WTC11 (cell line): Measurements from ENCODE around the gene RCAN3. TPM values are rescaled to one million over a fixed set of nuclear protein-coding genes. Genes with fewer than 3 reads are reported as not detected.

ENCODE experiments used
- ATAC-seq: fragments of 200-7000 bp; cut with Tn5 transposase; 2 replicates; pipeline ENCODE4 v1.10.0; 2021; ENCODE audit warnings: mild to moderate bottlenecking, moderate library complexity
- CTCF ChIA-PET: fragments of 300-600 bp; sonication (Branson Sonifier 250); formaldehyde crosslinking; loops from one replicate; lab custom pipeline; 2021; ENCODE audit warnings: antibody characterized with exemption; lab: Charles Lee
- POLR2A ChIA-PET: fragments of 350-600 bp; sonication (Branson Sonifier 250); formaldehyde crosslinking; loops from one replicate; lab custom pipeline; 2021; ENCODE audit warnings: antibody characterized with exemption; lab: Charles Lee
- DNase-seq: peaks from one replicate; pipeline ENCODE4 v3.0.0; 2021; ENCODE audit warnings: low spot score
- H3K27ac Mint-ChIP-seq: 2 replicates; pipeline ENCODE4 v1.8.0; 2021; ENCODE audit warnings: mixed read lengths
- H3K27me3 Mint-ChIP-seq: 2 replicates; pipeline ENCODE4 v1.8.0; 2021; ENCODE audit warnings: low read depth, mild to moderate bottlenecking, moderate library complexity, mixed read lengths
- H3K36me3 Mint-ChIP-seq: 2 replicates; pipeline ENCODE4 v1.8.0; 2021; ENCODE audit warnings: mixed read lengths
- H3K4me1 Mint-ChIP-seq: 2 replicates; pipeline ENCODE4 v1.8.0; 2022; ENCODE audit warnings: mixed read lengths
- H3K4me3 Mint-ChIP-seq: 2 replicates; pipeline ENCODE4 v1.8.0; 2021; ENCODE audit warnings: mild to moderate bottlenecking, moderate library complexity, mixed read lengths
- H3K9me3 Mint-ChIP-seq: 2 replicates; pipeline ENCODE4 v1.8.0; 2021; ENCODE audit warnings: mixed read lengths
- CREM ChIP-seq: sonication (generic); formaldehyde crosslinking; IDR thresholded peaks from 2 replicates; pipeline ENCODE4 v1.8.1; 2022; ENCODE audit warnings: mild to moderate bottlenecking, missing genetic modification reagents, moderate library complexity
- ETV6 ChIP-seq: sonication (generic); formaldehyde crosslinking; IDR thresholded peaks from 2 replicates; pipeline ENCODE4 v1.8.1; 2022; ENCODE audit warnings: mild to moderate bottlenecking, missing genetic modification reagents
- FOXJ3 ChIP-seq: sonication (generic); formaldehyde crosslinking; IDR thresholded peaks from 2 replicates; pipeline ENCODE4 v1.9.0; 2021; ENCODE audit warnings: missing genetic modification reagents, mild to moderate bottlenecking, borderline replicate concordance
- FOXK1 ChIP-seq: sonication (generic); formaldehyde crosslinking; IDR thresholded peaks from 2 replicates; pipeline ENCODE4 v1.8.0; 2022; ENCODE audit warnings: mild to moderate bottlenecking, moderate library complexity, missing genetic modification reagents
- GABPB1 ChIP-seq: sonication (generic); formaldehyde crosslinking; IDR thresholded peaks from 2 replicates; pipeline ENCODE4 v1.8.1; 2023; ENCODE audit warnings: mild to moderate bottlenecking, missing genetic modification reagents
- HMGA2 ChIP-seq: fragments of 250-450 bp; sonication (Bioruptor Pico); IDR thresholded peaks from 2 replicates; pipeline ENCODE4 v1.4.0; 2021; ENCODE audit warnings: mild to moderate bottlenecking, moderate library complexity
- JAZF1 ChIP-seq: fragments of 250-450 bp; sonication (Bioruptor Pico); IDR thresholded peaks from 2 replicates; pipeline ENCODE4 v1.9.0; 2021; ENCODE audit warnings: moderate library complexity, mild to moderate bottlenecking, inconsistent platforms
- OVOL2 ChIP-seq: fragments of 250-450 bp; sonication (Bioruptor Pico); IDR thresholded peaks from 2 replicates; pipeline ENCODE4 v1.9.0; 2021; ENCODE audit warnings: mild to moderate bottlenecking, borderline replicate concordance
- RELA ChIP-seq: sonication (generic); formaldehyde crosslinking; IDR thresholded peaks from 2 replicates; pipeline ENCODE4 v1.8.1; 2022; ENCODE audit warnings: missing genetic modification reagents, mild to moderate bottlenecking, borderline replicate concordance
- SMAD3 ChIP-seq: sonication (generic); formaldehyde crosslinking; IDR thresholded peaks from 2 replicates; pipeline ENCODE4 v1.8.0; 2022; ENCODE audit warnings: missing genetic modification reagents, mild to moderate bottlenecking, borderline replicate concordance
- SOX15 ChIP-seq: fragments of 250-450 bp; sonication (Bioruptor Pico); IDR thresholded peaks from 2 replicates; pipeline ENCODE4 v1.9.0; 2021; ENCODE audit warnings: mild to moderate bottlenecking
- TP53 ChIP-seq: sonication (generic); formaldehyde crosslinking; IDR thresholded peaks from 2 replicates; pipeline ENCODE4 v1.8.1; 2023; ENCODE audit warnings: mild to moderate bottlenecking, missing genetic modification reagents
- ZNF219 ChIP-seq: sonication (generic); formaldehyde crosslinking; IDR thresholded peaks from 2 replicates; pipeline ENCODE4 v1.8.0; 2023; ENCODE audit warnings: missing genetic modification reagents, mild to moderate bottlenecking, borderline replicate concordance
- ZNF232 ChIP-seq: sonication (generic); formaldehyde crosslinking; IDR thresholded peaks from 2 replicates; pipeline ENCODE4 v1.8.0; 2022; ENCODE audit warnings: mild to moderate bottlenecking, missing genetic modification reagents
- ZNF263 ChIP-seq: sonication (generic); formaldehyde crosslinking; IDR thresholded peaks from 2 replicates; pipeline ENCODE4 v1.8.1; 2022; ENCODE audit warnings: low read depth, mild to moderate bottlenecking, moderate library complexity, missing genetic modification reagents
- ZNF423 ChIP-seq: fragments of 250-450 bp; sonication (Bioruptor Pico); IDR thresholded peaks from 2 replicates; pipeline ENCODE4 v2.1.2; 2022; ENCODE audit warnings: mild to moderate bottlenecking, moderate library complexity
- total RNA-seq: library from RNA; stranded (reverse); gene quantifications from 3 replicates; pipeline ENCODE4 v1.2.3, GENCODE V29; 2021
- TF ChIP-seq, protein P1 (sequence below): fragments of 250-450 bp; sonication (Bioruptor Pico); IDR thresholded peaks from 2 replicates; pipeline ENCODE4 v2.1.2; 2022; ENCODE audit warnings: mild to moderate bottlenecking, moderate library complexity
- TF ChIP-seq, protein P2 (sequence below): sonication (generic); formaldehyde crosslinking; IDR thresholded peaks from 2 replicates; pipeline ENCODE4 v1.8.0; 2022; ENCODE audit warnings: missing genetic modification reagents
- TF ChIP-seq, protein P3 (sequence below): sonication (generic); formaldehyde crosslinking; IDR thresholded peaks from 2 replicates; pipeline ENCODE4 v1.8.1; 2022; ENCODE audit warnings: low read depth, missing genetic modification reagents, borderline replicate concordance
- TF ChIP-seq, protein P4 (sequence below): sonication (generic); formaldehyde crosslinking; IDR thresholded peaks from 2 replicates; pipeline ENCODE4 v1.8.1; 2022; ENCODE audit warnings: mild to moderate bottlenecking, moderate library complexity, missing genetic modification reagents
- TF ChIP-seq, protein P5 (sequence below): fragments of 250-450 bp; sonication (Bioruptor Pico); IDR thresholded peaks from 2 replicates; pipeline ENCODE4 v1.9.0; 2021; ENCODE audit warnings: moderate library complexity, mild to moderate bottlenecking, inconsistent platforms, borderline replicate concordance

Gene RCAN3
- total RNA-seq, 1 experiment from 2014 or later: 23.3 TPM

DNA sequence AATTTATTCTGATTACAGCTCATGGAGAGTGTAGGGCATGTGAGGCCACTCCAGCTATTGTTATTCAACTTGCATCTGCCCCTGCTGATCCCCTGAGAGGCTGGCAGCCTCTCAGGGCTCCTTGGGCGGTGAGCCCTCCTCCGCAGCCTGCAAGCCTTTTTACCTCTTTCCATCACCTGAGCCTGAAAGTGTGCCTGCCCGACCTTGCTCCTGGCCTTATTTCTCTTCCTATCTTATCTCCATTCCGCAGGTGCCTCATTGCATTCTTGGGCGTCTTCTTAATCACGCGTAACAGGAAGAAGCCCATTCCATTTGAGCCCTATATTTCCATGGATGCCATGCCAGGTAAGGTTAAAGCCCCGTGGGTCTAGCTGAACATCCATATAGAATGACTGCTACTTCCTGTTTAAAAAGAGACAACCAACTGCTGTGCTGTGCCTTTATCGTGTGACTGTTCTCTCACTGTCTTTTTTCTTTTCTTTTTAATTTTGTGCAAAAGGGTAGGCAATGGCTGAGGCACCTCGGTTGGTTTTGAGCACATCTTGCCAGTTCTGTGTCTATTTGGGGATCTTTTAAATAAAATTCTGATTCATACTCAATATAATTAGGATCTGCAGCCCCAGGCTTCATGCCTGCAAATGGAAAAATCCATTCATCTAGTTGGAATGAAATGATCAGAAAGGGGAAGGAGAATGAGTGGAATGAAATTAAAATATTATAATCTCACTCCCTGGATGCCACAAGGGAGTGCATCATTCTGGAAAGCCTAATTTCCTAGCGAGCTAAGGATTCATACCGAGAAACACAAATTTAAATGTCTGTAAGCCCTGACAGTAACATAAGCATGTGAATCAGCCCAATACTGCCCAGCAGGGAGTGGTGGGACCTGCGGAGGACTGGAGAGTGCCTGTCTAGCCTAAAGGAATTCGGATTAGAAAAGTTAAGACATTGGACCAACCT is 38.6 kb upstream of the RCAN3 start:
- ATAC-seq: peak; percentile 96
- ChIA-PET CTCF (interaction anchor here (1.0 to 2.5 kb wide), 7 partner anchors 19 to 265 kb away, joined by 3 to 18 read pairs (median 6); partner anchors contain the start of genes NIPAL3 and RCAN3), POLR2A (interaction anchor here (1.4 kb wide), 1 partner anchor 49 kb away, joined by 4 read pairs; the partner anchor contains the start of gene NIPAL3)
- Mint-ChIP-seq H3K36me3 (peaks cover 13% of the 10 kb centered on the region), H3K27me3 (no peaks in the 10 kb centered on the region), H3K27ac (peak overlapping the region; percentile 98), H3K9me3 (peaks cover 6% of the 10 kb centered on the region), H3K4me3 (peak overlapping the region; percentile 54), H3K4me1 (peaks cover 51% of the 10 kb centered on the region)
- peak; percentile 54 for DNase-seq
- TF ChIP-seq ETV6 (CRISPR knock-in tag): 0 out of 2 replicates have a peak, but pooled peaks have one; percentile 46
- no peak for TF ChIP-seq HMGA2 (CRISPR knock-in tag)
- peak; percentile 50; the same call in 1 of the 2 replicates for TF ChIP-seq ZNF423

DNA sequence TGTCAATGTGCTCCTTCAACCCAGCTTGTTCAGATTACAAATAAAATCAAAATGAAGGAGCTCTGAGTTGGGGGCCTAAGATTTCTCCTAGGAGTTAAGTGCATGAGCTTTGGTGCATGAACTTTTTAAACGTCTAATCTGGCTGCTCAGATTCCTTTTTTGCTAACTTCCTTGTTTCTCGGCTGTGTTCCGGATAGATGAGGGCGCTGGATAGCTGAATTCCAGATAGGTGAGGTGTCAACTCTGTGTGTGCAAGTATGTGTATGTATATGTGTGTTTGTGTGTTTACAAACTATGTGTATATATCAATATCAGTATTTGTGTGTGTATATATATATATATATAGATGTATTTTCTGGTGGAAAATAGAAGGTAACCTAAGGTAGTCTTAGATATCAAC is 37.5 kb upstream of the RCAN3 start:
- CTCF ChIA-PET: interaction anchor here (0.9 to 2.5 kb wide), 4 partner anchors 37 to 122 kb away, joined by 5 to 18 read pairs (median 11); partner anchors contain the start of genes NIPAL3 and RCAN3
- peaks cover 18% of the 10 kb centered on the region for H3K36me3 Mint-ChIP-seq
- H3K27me3 Mint-ChIP-seq: no peaks in the 10 kb centered on the region
- H3K4me1 Mint-ChIP-seq: peaks cover 53% of the 10 kb centered on the region
- ATAC-seq (no peak), DNase-seq (no peak)
- POLR2A ChIA-PET: interaction anchor here (1.3 kb wide), 1 partner anchor 12 kb away, joined by 4 read pairs; no protein-coding TSS in a partner anchor
- H3K27ac Mint-ChIP-seq: peak overlapping the region; percentile 35
- TF ChIP-seq CREM (no peak), ZNF263 (no peak), RELA (CRISPR knock-in tag) (no peak)
- TF ChIP-seq, protein P1, sequence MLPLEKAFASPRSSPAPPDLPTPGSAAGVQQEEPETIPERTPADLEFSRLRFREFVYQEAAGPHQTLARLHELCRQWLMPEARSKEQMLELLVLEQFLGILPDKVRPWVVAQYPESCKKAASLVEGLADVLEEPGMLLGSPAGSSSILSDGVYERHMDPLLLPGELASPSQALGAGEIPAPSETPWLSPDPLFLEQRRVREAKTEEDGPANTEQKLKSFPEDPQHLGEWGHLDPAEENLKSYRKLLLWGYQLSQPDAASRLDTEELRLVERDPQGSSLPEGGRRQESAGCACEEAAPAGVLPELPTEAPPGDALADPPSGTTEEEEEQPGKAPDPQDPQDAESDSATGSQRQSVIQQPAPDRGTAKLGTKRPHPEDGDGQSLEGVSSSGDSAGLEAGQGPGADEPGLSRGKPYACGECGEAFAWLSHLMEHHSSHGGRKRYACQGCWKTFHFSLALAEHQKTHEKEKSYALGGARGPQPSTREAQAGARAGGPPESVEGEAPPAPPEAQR: no peak
- H3K9me3 Mint-ChIP-seq: peaks cover 12% of the 10 kb centered on the region
- peak overlapping the region; percentile 54 for H3K4me3 Mint-ChIP-seq

DNA sequence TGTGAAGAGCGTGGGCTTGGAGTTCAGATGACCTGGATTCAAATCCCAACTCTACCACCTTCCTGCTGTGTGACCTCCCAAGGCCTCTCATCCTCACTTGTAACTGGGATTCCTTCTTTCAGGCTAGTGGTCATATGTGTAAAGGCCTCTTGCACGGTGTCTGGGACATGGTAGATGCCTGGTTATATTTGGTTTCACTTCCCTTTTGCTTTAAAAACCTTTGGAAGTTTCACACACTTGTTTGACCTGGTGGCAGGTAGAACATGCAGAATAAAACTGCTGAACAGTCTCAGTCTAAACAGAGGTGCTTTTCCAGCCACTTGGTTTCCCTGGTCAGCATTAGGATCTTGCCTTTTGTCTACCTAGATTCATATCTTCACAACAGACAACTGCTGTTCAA is 37.0 kb upstream of the RCAN3 start:
- H3K9me3 Mint-ChIP-seq: peaks cover 18% of the 10 kb centered on the region
- H3K4me3 Mint-ChIP-seq: no peak overlapping the region
- H3K27me3 Mint-ChIP-seq: no peaks in the 10 kb centered on the region
- ChIA-PET POLR2A (interaction anchor here (1.3 kb wide), 1 partner anchor 12 kb away, joined by 4 read pairs; no protein-coding TSS in a partner anchor), CTCF (interaction anchor here (0.9 to 2.5 kb wide), 4 partner anchors 36 to 121 kb away, joined by 5 to 18 read pairs (median 11); partner anchors contain the start of genes NIPAL3 and RCAN3)
- H3K4me1 Mint-ChIP-seq: peaks cover 53% of the 10 kb centered on the region
- H3K36me3 Mint-ChIP-seq: peaks cover 22% of the 10 kb centered on the region
- ATAC-seq (no peak), DNase-seq (no peak)
- peak overlapping the region; percentile 76 for H3K27ac Mint-ChIP-seq
- TF ChIP-seq OVOL2 (CRISPR knock-in tag) (no peak), ZNF263 (no peak), GABPB1 (no peak), ETV6 (CRISPR knock-in tag) (no peak), FOXK1 (CRISPR knock-in tag) (no peak), FOXJ3 (CRISPR knock-in tag) (no peak), SOX15 (CRISPR knock-in tag) (no peak), SMAD3 (CRISPR knock-in tag) (no peak), TP53 (CRISPR knock-in tag) (no peak), ZNF423 (no peak), JAZF1 (no peak), ZNF232 (CRISPR knock-in tag) (no peak), ZNF219 (CRISPR knock-in tag) (no peak)
- TF ChIP-seq, protein P2, sequence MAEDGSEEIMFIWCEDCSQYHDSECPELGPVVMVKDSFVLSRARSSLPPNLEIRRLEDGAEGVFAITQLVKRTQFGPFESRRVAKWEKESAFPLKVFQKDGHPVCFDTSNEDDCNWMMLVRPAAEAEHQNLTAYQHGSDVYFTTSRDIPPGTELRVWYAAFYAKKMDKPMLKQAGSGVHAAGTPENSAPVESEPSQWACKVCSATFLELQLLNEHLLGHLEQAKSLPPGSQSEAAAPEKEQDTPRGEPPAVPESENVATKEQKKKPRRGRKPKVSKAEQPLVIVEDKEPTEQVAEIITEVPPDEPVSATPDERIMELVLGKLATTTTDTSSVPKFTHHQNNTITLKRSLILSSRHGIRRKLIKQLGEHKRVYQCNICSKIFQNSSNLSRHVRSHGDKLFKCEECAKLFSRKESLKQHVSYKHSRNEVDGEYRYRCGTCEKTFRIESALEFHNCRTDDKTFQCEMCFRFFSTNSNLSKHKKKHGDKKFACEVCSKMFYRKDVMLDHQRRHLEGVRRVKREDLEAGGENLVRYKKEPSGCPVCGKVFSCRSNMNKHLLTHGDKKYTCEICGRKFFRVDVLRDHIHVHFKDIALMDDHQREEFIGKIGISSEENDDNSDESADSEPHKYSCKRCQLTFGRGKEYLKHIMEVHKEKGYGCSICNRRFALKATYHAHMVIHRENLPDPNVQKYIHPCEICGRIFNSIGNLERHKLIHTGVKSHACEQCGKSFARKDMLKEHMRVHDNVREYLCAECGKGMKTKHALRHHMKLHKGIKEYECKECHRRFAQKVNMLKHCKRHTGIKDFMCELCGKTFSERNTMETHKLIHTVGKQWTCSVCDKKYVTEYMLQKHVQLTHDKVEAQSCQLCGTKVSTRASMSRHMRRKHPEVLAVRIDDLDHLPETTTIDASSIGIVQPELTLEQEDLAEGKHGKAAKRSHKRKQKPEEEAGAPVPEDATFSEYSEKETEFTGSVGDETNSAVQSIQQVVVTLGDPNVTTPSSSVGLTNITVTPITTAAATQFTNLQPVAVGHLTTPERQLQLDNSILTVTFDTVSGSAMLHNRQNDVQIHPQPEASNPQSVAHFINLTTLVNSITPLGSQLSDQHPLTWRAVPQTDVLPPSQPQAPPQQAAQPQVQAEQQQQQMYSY (CRISPR knock-in tag): no peak
- TF ChIP-seq, protein P3, sequence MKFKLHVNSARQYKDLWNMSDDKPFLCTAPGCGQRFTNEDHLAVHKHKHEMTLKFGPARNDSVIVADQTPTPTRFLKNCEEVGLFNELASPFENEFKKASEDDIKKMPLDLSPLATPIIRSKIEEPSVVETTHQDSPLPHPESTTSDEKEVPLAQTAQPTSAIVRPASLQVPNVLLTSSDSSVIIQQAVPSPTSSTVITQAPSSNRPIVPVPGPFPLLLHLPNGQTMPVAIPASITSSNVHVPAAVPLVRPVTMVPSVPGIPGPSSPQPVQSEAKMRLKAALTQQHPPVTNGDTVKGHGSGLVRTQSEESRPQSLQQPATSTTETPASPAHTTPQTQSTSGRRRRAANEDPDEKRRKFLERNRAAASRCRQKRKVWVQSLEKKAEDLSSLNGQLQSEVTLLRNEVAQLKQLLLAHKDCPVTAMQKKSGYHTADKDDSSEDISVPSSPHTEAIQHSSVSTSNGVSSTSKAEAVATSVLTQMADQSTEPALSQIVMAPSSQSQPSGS (CRISPR knock-in tag): no peak
- TF ChIP-seq, protein P4, sequence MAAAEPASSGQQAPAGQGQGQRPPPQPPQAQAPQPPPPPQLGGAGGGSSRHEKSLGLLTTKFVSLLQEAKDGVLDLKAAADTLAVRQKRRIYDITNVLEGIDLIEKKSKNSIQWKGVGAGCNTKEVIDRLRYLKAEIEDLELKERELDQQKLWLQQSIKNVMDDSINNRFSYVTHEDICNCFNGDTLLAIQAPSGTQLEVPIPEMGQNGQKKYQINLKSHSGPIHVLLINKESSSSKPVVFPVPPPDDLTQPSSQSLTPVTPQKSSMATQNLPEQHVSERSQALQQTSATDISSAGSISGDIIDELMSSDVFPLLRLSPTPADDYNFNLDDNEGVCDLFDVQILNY (CRISPR knock-in tag): no peak
- TF ChIP-seq, protein P5, sequence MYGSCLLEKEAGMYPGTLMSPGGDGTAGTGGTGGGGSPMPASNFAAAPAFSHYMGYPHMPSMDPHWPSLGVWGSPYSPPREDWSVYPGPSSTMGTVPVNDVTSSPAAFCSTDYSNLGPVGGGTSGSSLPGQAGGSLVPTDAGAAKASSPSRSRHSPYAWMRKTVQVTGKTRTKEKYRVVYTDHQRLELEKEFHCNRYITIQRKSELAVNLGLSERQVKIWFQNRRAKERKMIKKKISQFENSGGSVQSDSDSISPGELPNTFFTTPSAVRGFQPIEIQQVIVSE (CRISPR knock-in tag): no peak
